ENCODE data around the gene CCDC154.
"Not testable (repeated sequence)": the region's sequence is repeated elsewhere in the genome, so short reads cannot be mapped to it uniquely, and the experiment has no call there.

Gene CCDC154

GRCh38 chr16:1474082-1474795, 29.9 kb upstream of the CCDC154 start:
- peak; percentile 54 for DNase-seq (ENCODE audit: low spot score)

GRCh38 chr16:1472974-1473373, 28.6 kb upstream of the CCDC154 start:
- DNase-seq (ENCODE audit: low spot score): no peak

GRCh38 chr16:1471569-1472194, 27.3 kb upstream of the CCDC154 start:
- no peak for DNase-seq (ENCODE audit: low spot score)

- DNase-seq (ENCODE audit: low spot score): peak; percentile 65
Observed at GRCh38 chr16:1470481-1471251, 26.3 kb upstream of the CCDC154 start.

GRCh38 chr16:1469693-1470201, 25.4 kb upstream of the CCDC154 start:
- no peak for DNase-seq (ENCODE audit: low spot score)

GRCh38 chr16:1469141-1469540, 24.8 kb upstream of the CCDC154 start:
- DNase-seq (ENCODE audit: low spot score): not testable (repeated sequence)

GRCh38 chr16:1468426-1468810, 24.1 kb upstream of the CCDC154 start:
- no peak for DNase-seq (ENCODE audit: low spot score)

GRCh38 chr16:1466968-1467521, 22.7 kb upstream of the CCDC154 start:
- no peak for DNase-seq (ENCODE audit: low spot score)

- no peak for DNase-seq (ENCODE audit: low spot score)
Observed at GRCh38 chr16:1466054-1466453, 21.7 kb upstream of the CCDC154 start.

- no peak for DNase-seq (ENCODE audit: low spot score)
Observed at GRCh38 chr16:1465567-1465915, 21.2 kb upstream of the CCDC154 start.

- no peak for DNase-seq (ENCODE audit: low spot score)
Observed at GRCh38 chr16:1464894-1465566, 20.7 kb upstream of the CCDC154 start.

- no peak for DNase-seq (ENCODE audit: low spot score)
Observed at GRCh38 chr16:1464196-1464893, 20.0 kb upstream of the CCDC154 start.

- DNase-seq (ENCODE audit: low spot score): no peak
Observed at GRCh38 chr16:1461146-1461545, 16.8 kb upstream of the CCDC154 start.

GRCh38 chr16:1460602-1461138, 16.3 kb upstream of the CCDC154 start:
- DNase-seq (ENCODE audit: low spot score): no peak

GRCh38 chr16:1459967-1460366, 15.6 kb upstream of the CCDC154 start:
- no peak for DNase-seq (ENCODE audit: low spot score)

- no peak for DNase-seq (ENCODE audit: low spot score)
Observed at GRCh38 chr16:1458977-1459341, 14.6 kb upstream of the CCDC154 start.

- DNase-seq (ENCODE audit: low spot score): no peak
Observed at GRCh38 chr16:1458336-1458976, 14.1 kb upstream of the CCDC154 start.

GRCh38 chr16:1457489-1458245, 13.3 kb upstream of the CCDC154 start:
- DNase-seq (ENCODE audit: low spot score): no peak

- no peak for DNase-seq (ENCODE audit: low spot score)
Observed at GRCh38 chr16:1456951-1457350, 12.6 kb upstream of the CCDC154 start.

Measured in AG08396 (cell line).